ENCODE results near the gene PET100.

DNA sequence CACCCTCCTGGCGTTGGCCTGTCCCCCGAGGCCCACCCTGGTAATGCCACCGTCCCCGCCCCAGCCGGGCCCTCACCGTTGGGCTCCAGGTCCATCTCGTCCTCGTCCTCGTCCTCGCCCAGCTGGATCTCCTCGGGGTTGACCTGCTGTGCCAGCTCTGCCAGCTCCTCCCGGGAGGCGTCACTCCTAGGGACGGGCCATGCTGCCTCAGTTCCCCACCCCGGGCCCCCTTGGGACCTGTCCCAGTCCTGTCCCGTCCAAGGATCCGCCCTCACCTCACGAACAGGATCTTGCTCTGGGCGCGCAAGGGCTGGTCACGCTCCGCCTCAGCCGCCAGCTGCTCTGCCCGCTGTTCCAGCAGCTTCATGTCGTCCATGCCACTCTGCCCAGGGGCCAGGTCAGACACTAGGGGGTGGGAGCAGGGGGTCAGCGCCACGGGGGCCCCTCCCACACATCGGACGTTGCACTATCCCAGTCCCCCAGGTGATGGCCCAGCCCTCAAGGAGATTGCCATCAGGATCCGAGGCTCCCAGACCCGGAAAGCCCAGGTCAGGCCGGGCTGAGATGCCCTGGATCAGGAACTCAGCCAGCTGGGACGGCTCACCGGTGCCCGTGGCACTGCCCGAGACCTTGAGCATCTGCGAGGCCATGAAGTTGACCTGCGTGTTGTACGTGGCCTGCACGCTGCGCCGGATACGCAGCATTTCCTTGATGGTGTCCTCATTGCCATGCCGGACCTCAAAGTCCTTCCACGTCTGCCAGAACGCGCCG is 9.7 kb upstream of the PET100 start:
- TF ChIP-seq POLR2A (IDR thresholded peaks at IDR 0.05) = no peak
- TF ChIP-seq, protein P1, sequence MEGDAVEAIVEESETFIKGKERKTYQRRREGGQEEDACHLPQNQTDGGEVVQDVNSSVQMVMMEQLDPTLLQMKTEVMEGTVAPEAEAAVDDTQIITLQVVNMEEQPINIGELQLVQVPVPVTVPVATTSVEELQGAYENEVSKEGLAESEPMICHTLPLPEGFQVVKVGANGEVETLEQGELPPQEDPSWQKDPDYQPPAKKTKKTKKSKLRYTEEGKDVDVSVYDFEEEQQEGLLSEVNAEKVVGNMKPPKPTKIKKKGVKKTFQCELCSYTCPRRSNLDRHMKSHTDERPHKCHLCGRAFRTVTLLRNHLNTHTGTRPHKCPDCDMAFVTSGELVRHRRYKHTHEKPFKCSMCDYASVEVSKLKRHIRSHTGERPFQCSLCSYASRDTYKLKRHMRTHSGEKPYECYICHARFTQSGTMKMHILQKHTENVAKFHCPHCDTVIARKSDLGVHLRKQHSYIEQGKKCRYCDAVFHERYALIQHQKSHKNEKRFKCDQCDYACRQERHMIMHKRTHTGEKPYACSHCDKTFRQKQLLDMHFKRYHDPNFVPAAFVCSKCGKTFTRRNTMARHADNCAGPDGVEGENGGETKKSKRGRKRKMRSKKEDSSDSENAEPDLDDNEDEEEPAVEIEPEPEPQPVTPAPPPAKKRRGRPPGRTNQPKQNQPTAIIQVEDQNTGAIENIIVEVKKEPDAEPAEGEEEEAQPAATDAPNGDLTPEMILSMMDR (IDR thresholded peaks at IDR 0.05) = no peak

Data from heart left ventricle (tissue), 13 donors.